HEK293T (cell line): ENCODE data around the gene ADGRF1.

Source experiments
- ARNT ChIP-seq: fragments of 450-650 bp; IDR thresholded peaks from 2 replicates; pipeline ENCODE4 v1.6.1; 2017; ENCODE audit warnings: mild to moderate bottlenecking
- BHLHE40 ChIP-seq: fragments of 450-650 bp; IDR thresholded peaks from 2 replicates; pipeline ENCODE4 v1.6.1; 2016; ENCODE audit warnings: mild to moderate bottlenecking, moderate library complexity, borderline replicate concordance
- CTBP1 ChIP-seq: fragments of 450-650 bp; IDR thresholded peaks from 2 replicates; pipeline ENCODE4 v1.6.1; 2016; ENCODE audit warnings: borderline replicate concordance
- ELF4 ChIP-seq: fragments of 450-650 bp; IDR thresholded peaks from 2 replicates; pipeline ENCODE4 v1.6.1; 2017; ENCODE audit warnings: antibody characterized with exemption
- FOXK2 ChIP-seq: fragments of 450-650 bp; IDR thresholded peaks from 2 replicates; pipeline ENCODE4 v1.6.1; 2016; ENCODE audit warnings: mild to moderate bottlenecking
- FOXM1 ChIP-seq: fragments of 450-650 bp; IDR thresholded peaks from 2 replicates; pipeline ENCODE4 v1.6.1; 2017; ENCODE audit warnings: mild to moderate bottlenecking, borderline replicate concordance
- HDGF ChIP-seq: fragments of 450-650 bp; IDR thresholded peaks from 2 replicates; pipeline ENCODE4 v1.6.1; 2017; ENCODE audit warnings: antibody characterized with exemption, borderline replicate concordance
- NFRKB ChIP-seq: fragments of 450-650 bp; IDR thresholded peaks from 2 replicates; pipeline ENCODE4 v1.6.1; 2016; ENCODE audit warnings: mild to moderate bottlenecking, moderate library complexity
- PKNOX1 ChIP-seq: fragments of 450-650 bp; IDR thresholded peaks from 2 replicates; pipeline ENCODE4 v1.6.1; 2016
- SP1 ChIP-seq: fragments of 450-650 bp; IDR thresholded peaks from 2 replicates; pipeline ENCODE4 v1.6.1; 2017
- SUZ12 ChIP-seq: fragments of 450-650 bp; IDR thresholded peaks from 2 replicates; pipeline ENCODE4 v1.6.1; 2016; ENCODE audit warnings: mild to moderate bottlenecking
- ZNF384 ChIP-seq: fragments of 450-650 bp; IDR thresholded peaks from 2 replicates; pipeline ENCODE4 v1.6.1; 2016

- no peak for TF ChIP-seq BHLHE40
- no peak for TF ChIP-seq FOXM1
- no peak for TF ChIP-seq SUZ12
- TF ChIP-seq HDGF, result no peak
- no peak for TF ChIP-seq PKNOX1
- TF ChIP-seq ZNF384, result no peak
- no peak for TF ChIP-seq SP1
- TF ChIP-seq FOXK2, result no peak
- no peak for TF ChIP-seq ARNT
- TF ChIP-seq NFRKB, result no peak
- no peak for TF ChIP-seq CTBP1
- TF ChIP-seq ELF4, result no peak
These were observed 74.2 kb downstream of the ADGRF1 start for GRCh38 chr6:46967826-46968349.
